Smooth muscle cell of the brain vasculature (primary cell): ENCODE measurements around the gene TEDC1.

Source experiments
- DNase-seq: peaks from one replicate; pipeline ENCODE4 v3.0.0-alpha.2; 2012; ENCODE audit warnings: low read depth, low spot score

Gene TEDC1

DNA sequence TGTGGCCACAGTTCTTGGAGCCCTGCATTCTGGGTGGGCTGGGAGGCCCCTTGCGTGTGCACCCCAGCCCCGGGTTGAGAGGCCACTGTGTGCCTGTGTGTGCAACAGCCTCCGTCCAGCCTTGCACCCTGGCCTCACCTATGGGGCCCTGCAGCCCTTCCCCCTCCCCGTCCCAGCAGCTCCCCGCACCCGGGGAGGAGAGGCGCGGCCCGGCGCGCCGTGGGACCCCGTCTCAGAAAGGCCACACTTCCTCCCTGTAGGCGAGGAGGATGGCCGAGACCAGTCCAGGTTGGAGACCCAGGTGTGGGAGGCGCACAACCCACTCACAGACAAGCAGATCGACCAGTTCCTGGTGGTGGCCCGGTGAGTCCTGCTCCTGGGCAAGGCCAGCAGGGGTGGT lies 33.0 kb upstream of the TEDC1 start:
- no peak for DNase-seq

DNA sequence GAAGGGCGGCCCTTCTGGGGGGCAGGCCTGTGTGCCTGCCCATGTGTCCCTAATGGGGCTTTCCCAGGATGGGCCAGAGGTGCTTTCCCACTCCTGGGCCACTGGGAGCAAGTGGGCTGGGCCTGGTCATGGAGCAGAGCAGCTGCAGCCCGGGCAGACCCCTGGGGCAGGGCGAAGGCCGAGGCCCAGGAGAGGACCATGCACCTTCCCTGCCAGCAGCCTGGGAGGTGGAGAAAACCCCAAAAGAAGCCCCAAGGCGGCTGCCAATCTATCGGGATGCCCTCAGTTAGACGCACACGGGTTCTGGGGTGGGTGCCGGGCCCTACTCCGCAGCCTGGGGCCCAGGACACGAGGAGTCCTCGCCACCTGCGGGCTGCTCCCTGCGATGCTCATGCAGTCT lies 32.5 kb upstream of the TEDC1 start:
- no peak for DNase-seq

DNA sequence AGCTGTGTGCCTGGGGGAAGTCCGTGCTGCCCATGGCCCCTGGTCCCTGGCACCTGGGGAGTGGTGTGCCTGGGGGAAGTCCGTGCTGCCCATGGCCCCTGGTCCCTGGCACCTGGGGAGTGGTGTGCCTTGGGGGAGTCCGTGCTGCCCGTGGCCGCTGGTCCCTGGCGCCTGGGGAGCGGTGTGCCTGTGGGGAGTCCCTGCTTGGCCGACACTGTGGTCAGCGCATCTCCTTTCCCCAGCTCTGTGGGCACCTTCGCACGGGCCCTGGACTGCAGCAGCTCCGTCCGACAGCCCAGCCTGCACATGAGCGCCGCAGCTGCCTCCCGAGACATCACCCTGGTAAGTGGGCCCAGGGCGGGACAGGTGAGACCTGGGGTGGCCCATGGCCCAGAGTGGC lies 30.9 kb upstream of the TEDC1 start:
- no peak for DNase-seq

DNA sequence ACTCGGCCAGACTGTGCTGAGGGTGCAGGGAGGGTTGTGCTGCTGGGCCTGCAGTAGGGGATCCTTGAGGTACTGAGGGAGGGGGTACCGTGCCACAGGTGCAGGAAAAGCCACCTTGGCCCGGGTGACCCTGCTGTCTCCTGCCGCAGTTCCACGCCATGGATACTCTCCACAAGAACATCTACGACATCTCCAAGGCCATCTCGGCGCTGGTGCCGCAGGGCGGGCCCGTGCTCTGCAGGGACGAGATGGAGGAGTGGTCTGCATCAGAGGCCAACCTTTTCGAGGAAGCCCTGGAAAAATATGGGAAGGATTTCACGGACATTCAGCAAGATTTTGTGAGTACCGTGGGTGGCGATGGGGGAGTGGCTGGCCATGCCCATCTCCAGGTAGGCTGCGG lies 30.4 kb upstream of the TEDC1 start:
- no peak for DNase-seq

DNA sequence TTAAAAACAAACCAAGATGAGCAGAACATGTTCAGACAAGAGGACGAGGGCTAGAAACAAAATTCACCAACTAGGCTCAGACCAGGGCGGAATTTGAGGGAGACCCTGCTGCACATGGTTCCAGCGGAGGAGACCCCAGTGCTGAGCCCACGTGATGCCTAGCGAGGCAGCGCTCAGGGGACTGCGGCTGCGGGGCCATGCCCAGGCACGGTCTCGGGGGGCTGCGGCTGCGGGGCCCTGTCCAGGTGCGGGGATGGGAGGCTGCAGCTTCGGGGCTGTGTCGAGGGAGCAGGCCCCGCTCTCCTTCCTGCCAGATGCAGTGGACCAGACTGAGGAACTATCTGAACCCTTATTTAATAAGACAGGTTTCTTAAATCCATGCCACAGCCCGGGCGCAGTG lies 29.1 kb upstream of the TEDC1 start:
- DNase-seq = no peak

DNA sequence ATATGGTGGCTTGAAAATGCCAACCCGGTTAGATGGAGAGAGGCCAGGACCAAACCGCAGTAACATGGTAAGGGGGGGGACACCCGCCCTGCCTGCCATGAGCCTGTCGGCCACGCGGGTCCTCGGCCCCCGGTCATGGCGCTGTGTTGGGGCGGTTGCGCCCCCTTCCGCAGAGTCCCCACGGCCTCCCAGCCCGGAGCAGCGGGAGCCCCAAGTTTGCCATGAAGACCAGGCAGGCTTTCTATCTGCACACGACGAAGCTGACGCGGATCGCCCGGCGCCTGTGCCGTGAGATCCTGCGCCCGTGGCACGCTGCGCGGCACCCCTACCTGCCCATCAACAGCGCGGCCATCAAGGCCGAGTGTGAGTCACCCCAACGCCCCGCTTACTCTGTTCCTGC lies 26.5 kb upstream of the TEDC1 start:
- DNase-seq = no peak

DNA sequence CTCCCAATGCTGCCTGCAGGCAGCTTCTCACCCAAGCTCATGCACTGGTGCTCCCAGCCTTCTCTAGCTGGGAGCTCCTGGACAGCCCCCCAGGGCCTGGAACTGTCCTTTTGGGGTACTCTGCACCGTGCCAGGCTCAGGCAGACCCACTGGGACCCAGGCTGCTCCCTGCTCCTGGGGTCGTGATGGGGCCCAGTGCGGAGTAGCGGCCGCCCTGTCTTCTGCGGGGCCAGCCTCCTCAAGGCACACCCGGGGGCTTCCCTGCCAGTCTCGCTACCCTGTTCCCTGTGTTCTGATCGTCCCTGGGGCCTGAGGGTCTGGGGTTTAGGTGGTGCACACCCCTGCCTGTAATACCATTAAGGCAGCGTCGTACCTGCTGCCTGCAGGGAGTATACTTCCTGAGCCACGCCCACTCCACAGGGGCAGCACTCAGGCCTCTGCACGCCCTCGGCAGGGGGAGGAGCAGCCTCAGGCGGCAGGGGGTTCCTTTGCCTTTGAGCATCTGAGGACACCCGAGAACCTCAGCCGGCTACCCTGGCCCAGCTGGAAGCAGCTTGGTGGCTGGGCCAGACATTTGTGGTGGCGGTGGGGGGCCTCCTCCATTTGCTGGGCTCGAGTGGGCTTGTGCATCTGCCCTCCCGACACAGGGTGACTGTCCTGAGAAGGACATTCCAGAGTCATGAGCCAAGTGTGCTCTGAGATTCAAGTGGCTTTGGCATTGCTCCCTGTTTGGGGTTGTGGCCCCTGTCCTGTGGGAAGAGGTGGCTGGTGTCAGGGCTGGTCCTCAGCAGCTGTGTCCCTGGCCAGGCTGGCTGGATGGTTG lies 25.6 kb upstream of the TEDC1 start:
- no peak for DNase-seq

DNA sequence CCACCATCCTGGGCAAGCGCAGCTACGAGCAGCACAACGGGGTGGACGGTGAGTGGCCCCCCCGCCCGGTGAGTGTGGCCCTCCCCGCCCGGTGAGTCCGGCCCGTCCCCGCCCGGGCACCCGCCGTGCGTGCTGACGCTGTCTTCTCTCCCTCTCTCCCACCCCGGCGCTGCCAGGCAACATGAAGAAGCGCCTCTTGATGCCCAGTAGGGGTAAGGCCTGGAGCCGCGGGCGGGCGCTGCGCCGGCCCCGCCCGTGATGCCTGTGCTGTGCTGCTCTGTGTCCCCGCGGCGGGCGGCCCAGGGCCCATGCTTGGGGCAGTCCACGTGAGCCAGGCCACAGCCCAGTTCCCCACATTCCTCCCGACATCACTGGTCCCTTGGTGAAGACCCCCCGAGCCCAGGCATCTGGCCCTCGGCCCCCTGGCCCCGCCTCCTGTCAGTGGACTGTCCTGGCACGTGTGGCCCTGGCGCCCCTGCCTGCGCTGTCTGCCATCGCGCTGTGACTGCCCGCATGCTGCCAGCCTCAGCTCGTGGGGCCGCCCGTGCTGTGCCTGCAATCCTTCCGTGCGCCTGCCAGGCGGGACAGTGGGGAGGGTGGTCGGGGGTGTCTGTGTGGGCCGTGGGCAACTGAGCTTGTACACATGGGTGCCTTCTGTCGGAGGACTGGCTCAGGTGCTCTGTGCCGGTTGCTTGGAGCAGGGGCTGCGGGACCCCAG lies 24.4 kb upstream of the TEDC1 start:
- no peak for DNase-seq

DNA sequence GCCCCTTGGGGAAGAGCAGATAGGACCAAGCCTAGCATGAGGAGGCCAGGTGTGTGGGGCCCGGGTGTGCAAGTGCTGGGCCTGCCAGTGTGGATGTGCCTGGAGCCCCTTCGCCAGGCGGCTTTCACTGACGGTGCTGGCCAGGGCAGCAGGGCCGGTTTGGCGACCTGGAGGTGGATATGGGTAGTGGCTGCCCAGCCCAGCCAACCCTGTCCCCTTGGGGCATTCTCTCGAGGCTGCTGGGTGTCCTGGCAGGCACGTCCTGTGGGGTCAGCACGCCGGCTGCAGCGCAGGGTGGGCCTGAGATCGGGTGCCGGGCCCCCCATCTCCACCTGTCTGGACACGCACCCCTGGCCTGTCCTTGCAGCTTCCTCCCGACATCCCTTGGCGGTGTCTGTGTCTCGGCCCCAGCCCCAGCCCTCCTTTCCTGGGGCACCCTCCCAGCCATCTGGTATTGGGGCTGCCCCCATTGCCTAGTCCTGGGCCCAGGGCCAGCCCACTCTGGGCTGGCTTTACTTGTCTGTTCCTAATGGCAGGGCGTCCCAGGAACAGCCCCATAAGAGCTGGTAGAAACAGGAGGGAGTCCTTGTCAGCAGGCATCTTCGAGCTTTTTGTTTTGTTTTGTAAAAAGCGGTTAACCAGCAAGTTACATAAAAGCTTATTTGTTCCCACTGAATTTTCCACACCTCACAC lies 23.7 kb upstream of the TEDC1 start:
- DNase-seq = no peak

DNA sequence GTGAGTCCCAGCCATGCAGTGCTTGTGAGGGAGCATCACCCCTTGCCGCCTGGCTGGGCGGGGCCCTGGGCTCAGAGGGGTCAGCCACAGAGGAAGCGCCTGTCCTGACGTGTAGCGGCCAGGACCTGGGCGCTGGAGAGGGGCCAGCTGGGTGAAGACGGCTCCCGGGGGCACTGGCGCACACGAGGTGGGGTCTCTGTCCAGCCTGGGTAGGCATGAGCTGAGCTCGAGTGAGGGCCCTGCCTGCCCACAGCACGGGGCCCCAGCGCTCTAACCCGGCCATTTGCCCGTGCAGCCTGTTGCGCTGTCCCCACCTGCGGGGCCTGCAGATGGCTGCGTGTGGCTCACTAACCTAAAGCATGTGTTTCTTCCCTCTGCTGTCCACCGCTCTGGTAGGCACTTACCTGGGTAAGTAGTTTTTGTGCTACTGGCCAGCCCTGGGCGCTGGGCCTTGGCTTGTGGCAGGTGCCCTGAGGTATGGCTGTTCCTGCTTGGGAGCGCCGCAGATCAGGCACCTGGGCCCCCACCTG lies 23.0 kb upstream of the TEDC1 start:
- DNase-seq = no peak

DNA sequence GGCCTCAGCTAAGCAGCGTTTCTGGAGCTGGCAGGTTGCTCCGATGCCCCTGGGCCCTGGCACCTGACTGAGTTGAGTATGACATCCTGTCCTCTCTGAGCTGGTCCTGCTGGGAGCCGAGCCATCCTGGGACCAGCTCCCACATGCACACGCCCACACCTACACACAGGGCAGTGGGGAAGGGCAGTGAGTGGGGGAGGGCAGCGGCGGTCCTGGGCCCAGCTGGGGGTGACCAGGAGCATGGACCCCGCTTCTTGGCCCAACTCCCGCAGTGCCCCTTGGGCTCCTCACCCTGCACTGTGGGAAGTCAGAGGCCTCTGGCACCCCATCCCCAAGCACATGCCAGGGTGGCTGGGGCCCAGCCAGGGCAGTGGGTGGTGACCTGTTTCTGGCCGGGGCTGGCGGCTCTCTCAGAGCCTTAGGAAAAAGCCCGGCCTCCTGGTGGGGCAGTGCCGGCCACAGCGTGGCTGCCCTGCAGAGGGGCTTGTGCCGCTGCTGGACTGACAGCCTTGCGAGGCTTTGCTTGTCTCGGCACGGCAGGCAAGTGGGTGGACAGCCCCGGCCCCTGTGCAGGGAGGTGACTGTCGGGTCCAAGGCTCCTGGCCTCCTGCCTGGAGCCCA lies 22.3 kb upstream of the TEDC1 start:
- DNase-seq = no peak

DNA sequence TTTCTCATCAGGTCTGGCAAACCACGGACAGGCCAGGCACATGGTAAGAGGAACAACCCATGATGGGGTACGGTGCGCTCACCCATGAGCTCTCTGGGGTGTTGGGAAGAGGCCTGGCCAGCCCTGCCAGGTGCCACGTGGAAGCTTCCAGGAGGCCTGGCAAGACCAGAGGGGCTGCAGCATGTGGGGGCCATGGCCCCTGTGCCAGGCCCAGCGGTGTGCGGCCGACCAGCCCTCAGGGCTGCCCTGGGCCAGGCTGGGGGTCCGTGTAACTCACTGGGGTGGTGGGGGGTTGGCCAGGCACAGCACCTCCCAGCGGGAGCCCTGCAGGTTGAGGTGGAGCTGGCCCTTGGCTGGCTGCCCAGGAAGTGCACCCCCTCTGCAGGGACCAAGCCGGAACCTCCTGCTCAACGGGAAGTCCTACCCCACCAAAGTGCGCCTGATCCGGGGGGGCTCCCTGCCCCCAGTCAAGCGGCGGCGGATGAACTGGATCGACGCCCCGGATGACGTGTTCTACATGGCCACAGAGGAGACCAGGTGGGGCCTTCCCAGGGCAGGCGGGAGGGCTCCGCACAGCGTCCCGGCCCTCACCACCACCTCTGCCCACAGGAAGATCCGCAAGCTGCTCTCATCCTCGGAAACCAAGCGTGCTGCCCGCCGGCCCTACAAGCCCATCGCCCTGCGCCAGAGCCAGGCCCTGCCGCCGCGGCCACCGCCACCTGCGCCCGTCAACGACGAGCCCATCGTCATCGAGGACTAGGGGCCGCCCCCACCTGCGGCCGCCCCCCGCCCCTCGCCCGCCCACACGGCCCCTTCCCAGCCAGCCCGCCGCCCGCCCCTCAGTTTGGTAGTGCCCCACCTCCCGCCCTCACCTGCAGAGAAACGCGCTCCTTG lies 21.3 kb upstream of the TEDC1 start:
- DNase-seq = no peak

DNA sequence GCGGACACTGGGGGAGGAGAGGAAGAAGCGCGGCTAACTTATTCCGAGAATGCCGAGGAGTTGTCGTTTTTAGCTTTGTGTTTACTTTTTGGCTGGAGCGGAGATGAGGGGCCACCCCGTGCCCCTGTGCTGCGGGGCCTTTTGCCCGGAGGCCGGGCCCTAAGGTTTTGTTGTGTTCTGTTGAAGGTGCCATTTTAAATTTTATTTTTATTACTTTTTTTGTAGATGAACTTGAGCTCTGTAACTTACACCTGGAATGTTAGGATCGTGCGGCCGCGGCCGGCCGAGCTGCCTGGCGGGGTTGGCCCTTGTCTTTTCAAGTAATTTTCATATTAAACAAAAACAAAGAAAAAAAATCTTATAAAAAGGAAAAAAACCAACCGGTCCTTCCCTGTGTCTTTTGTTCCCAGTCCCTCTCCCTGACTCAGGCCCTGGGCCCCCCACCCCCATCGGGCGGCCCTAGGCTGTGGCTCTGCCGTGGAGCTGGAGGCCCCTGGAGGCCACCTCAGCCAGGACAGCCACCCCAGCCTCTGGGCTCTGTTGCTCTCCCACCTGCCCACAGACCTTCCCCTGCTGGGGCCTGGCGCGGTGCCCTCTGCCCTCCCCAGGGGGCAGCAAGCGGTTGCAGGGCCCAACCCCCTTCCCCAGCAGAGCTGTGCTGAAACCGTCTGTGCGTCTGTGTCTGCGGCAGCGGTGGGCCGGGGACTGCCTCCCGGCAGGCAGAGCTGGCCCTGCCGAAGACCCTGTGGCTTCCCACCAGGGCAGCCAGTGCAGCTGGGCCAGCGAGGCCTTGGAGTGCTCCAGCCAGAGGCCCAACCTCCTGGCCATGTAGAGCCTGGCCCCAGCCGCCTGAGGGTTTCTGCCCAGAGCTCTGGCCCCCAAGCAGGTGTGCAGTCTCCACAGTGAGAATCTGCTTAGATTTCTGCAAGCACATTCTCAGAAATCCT lies 20.4 kb upstream of the TEDC1 start:
- DNase-seq = no peak

DNA sequence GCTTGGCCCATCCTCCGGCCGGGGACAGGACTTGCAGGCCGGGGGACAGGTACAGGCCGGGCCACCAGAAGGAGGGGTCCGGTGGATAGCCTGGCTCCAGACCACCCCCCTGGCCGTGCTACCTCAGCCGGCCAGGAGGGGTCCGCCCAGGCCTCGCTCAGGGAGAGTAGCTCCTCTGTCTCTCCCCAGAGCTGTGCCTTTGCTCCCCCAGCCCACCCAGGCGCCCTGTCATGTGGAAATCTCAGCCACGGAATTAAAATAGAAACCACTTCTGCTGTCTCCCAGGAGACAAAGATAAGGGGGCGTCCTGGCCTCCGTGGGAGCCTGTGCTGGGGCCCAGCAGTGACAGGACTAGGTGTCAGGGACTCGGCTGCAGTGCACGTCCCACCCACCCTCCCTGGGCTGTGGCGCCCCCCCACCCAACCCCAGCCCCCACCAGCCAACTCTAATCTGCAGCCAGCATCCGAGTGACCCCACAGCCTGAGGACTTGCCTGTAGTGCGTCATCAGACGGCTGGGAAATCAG lies 19.7 kb upstream of the TEDC1 start:
- no peak for DNase-seq

DNA sequence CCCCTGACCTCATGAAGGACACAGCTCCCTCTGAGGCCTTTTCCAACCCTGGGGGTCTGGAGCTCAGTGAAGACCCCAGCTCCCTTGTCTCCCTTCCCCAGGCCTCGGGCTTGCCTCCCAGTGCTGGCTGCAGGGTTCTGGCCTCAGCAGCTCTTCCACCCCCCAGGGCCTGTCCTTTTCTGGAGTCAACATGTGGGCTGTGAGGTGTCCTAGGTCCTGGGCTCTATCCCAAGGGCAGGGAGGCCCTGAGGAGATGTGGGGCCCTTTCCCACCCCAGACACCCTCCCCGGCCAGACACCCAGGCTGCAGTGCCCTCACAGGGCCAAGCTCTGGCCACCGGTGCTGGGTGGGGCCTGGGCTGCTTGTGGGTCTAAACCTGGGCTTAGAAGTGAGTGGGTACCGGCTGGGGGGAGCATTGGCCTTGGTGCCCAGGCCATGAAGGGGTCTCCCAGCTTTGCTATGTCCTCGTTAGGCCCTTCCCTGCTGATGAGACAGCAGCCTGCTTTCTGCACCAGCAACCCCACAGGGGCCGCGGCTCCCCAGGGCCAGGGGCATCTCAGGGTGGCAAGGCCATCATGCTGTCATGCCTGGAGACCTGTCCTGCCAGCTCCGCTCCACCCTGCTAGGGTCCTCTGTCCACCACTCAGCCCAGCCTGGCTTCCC lies 19.1 kb upstream of the TEDC1 start:
- no peak for DNase-seq

DNA sequence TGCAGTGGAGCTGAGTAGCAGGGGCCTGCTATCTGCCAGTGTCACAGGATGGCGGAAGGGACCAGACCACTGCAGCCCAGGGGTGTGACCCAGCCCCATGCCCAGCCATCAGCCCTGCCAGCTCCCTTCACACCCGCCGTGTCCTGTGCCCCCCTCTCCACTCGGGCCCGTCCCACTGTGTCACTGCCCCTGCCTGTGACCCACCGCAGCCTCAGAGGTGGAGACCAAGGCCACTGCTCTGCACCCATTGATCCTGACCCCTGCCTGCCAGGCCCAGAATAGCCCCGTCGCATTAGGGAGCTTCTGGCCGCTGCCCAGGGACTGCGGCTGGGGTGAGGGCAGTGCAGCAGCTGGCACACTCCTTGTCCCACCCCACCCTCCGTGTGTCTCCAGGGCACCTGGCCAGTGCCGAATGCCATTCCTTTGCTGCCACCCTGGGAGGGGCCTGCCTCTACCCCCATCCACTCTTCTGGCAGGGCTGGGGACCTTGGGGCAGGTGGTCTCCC lies 18.5 kb upstream of the TEDC1 start:
- DNase-seq = no peak

DNA sequence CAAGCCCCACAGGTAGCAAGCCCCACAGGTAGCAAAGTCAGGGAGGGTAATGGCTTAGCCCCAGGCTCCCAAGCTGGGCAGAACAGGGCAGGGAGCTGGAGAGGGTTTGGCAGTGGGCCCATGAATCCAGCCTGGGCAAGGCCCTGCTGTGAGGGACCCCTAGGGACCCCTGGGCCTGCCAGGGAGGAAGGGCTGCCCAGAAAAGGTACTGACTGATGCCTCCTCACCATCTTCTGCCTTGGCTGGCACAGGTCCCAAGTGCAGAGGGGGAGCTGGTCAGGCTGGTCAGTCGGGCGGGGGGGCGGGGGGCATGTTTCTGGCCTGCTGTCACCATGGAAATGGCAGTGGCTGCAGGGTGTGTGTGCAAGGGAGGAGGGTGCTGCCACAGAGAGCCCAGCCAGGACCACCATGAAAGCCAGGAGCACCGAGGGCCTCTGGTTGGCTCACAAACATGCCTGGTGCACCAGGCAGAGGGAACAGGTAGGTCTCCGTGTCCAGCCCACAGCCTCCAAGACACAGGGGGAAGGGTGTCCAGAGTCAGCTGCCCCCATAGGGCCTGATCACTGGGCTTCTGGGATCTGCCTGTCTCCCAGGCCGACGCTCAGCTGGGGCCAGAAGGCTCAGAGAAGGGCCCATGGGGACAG lies 17.9 kb upstream of the TEDC1 start:
- no peak for DNase-seq
